NT2/D1 (cell line): ENCODE results near the gene LMO2.
"Not testable (repeated sequence)": the region's sequence is repeated elsewhere in the genome, so short reads cannot be mapped to it uniquely, and the experiment has no call there.

Experiments used
- DNase-seq: peaks from one replicate; pipeline ENCODE4 v3.0.0-alpha.2; 2011; ENCODE audit warnings: low read depth, low spot score
- H3K27me3 ChIP-seq: 2 replicates; pipeline ENCODE4 v1.6.0; 2011; ENCODE audit warnings: mild to moderate bottlenecking; ENCODE audit not compliant: insufficient read length, insufficient read depth
- H3K36me3 ChIP-seq: 2 replicates; pipeline ENCODE4 v1.6.1; 2011; ENCODE audit warnings: mild to moderate bottlenecking, low read length, mixed read lengths; ENCODE audit not compliant: insufficient read depth, insufficient read length
- H3K4me1 ChIP-seq: 2 replicates; pipeline ENCODE4 v1.5.1; 2011; ENCODE audit not compliant: insufficient read depth, insufficient read length
- H3K4me3 ChIP-seq: 2 replicates; pipeline ENCODE4 v1.5.1; 2011; ENCODE audit warnings: low read depth; ENCODE audit not compliant: insufficient read length
- H3K9ac ChIP-seq: 2 replicates; pipeline ENCODE4 v1.6.0; 2011; ENCODE audit warnings: low read depth; ENCODE audit not compliant: insufficient read length
- H3K9me3 ChIP-seq: 2 replicates; pipeline ENCODE4 v1.5.1; 2011; ENCODE audit warnings: mild to moderate bottlenecking, low read length; ENCODE audit not compliant: insufficient read depth
- SUZ12 ChIP-seq: IDR thresholded peaks from 2 replicates; pipeline ENCODE4 v1.6.1; 2011; ENCODE audit not compliant: insufficient read length, insufficient read depth; ENCODE audit errors: extremely low read depth
- YY1 ChIP-seq: IDR thresholded peaks from 2 replicates; pipeline ENCODE4 v1.6.1; 2011; ENCODE audit not compliant: insufficient read length, insufficient read depth
- ZNF274 ChIP-seq: IDR thresholded peaks from 2 replicates; pipeline ENCODE4 v1.6.1; 2011; ENCODE audit warnings: mild to moderate bottlenecking, low read depth, low read length

LMO2 gene

GRCh38 chr11:33835143-33835878, 56.6 kb downstream of the LMO2 start:
- DNase-seq, result no peak
- no peak for TF ChIP-seq ZNF274
- TF ChIP-seq SUZ12, result no peak
- no peak for TF ChIP-seq YY1
- no peak overlapping the region for H3K4me3 ChIP-seq
- no peaks in the 10 kb centered on the region for H3K36me3 ChIP-seq
- no peaks in the 10 kb centered on the region for H3K4me1 ChIP-seq
- H3K9ac ChIP-seq, result no peak overlapping the region
- no peaks in the 10 kb centered on the region for H3K27me3 ChIP-seq
- no peaks in the 10 kb centered on the region for H3K9me3 ChIP-seq

DNA sequence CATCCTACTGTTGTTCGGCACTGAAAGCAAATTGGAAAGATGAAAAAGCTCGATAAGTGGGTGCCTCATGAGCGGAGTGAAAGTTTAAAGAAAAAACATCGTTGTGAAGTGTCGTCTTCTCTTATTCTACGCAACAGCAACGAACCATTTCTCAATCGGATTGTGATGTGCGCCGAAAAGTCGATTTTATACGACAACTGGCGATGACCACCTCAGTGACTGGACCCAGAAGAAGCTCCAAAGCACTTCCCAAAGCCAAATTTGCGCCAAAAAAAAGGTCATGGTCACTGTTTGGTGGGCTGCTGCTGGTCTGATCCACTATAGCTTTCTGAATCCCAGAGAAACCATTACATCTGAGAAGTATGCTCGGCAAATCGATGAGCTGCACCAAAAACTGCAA, 59.2 kb downstream of the LMO2 start:
- no peak overlapping the region for H3K4me3 ChIP-seq
- peaks cover 19% of the 10 kb centered on the region for H3K27me3 ChIP-seq
- peaks cover 2% of the 10 kb centered on the region for H3K4me1 ChIP-seq
- no peak for TF ChIP-seq YY1
- no peak for TF ChIP-seq SUZ12
- DNase-seq, result no peak
- H3K36me3 ChIP-seq, result no peaks in the 10 kb centered on the region
- H3K9me3 ChIP-seq, result no peaks in the 10 kb centered on the region
- H3K9ac ChIP-seq, result no peak overlapping the region

GRCh38 chr11:33830903-33831648, 60.8 kb downstream of the LMO2 start:
- no peaks in the 10 kb centered on the region for H3K9me3 ChIP-seq
- TF ChIP-seq ZNF274, result no peak
- TF ChIP-seq YY1, result no peak
- TF ChIP-seq SUZ12, result no peak
- peaks cover 35% of the 10 kb centered on the region for H3K27me3 ChIP-seq
- DNase-seq, result no peak
- peaks cover 2% of the 10 kb centered on the region for H3K4me1 ChIP-seq
- H3K4me3 ChIP-seq, result no peak overlapping the region
- H3K9ac ChIP-seq, result no peak overlapping the region
- no peaks in the 10 kb centered on the region for H3K36me3 ChIP-seq

DNA sequence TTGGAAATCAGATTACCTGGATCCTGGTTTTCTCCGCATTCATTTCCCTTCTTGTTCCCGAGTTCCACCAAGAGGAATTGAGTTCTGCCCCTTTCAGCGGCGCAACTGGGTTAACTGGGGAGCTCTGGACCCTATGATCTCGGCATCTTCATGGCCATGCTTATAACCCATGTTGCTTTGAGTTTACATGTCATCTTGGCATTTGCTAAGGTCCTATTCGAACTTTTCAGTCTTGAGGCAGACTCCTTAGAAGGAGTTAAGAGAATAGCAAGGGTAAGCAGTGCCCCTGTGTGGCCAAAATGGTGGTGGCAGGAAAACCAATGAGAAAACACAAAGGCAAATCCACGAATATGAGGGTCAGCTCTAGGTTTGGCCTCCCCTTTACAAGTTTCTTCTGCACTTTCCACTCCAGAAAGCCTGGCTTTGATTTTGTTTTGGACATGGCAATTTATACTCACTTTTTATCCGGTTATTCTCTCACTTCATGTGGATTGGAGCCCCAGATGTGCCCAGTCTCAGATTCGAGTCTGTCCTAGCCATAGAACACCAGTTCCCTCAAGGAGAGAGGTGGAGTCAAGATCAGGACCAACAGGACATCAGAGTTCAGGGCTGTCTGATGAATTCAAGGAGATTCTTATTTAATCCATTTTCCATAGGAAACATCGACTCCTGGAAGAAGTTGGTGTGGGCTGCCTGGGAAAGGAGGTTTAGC, 62.3 kb downstream of the LMO2 start:
- H3K9me3 ChIP-seq, result no peaks in the 10 kb centered on the region
- H3K36me3 ChIP-seq, result no peaks in the 10 kb centered on the region
- peaks cover 35% of the 10 kb centered on the region for H3K27me3 ChIP-seq
- TF ChIP-seq SUZ12 (no peak), ZNF274 (no peak), YY1 (no peak)
- peaks cover 2% of the 10 kb centered on the region for H3K4me1 ChIP-seq
- DNase-seq, result peak; percentile 42
- peak overlapping the region; percentile 59 for H3K9ac ChIP-seq
- peak overlapping the region; percentile 46 for H3K4me3 ChIP-seq

DNA sequence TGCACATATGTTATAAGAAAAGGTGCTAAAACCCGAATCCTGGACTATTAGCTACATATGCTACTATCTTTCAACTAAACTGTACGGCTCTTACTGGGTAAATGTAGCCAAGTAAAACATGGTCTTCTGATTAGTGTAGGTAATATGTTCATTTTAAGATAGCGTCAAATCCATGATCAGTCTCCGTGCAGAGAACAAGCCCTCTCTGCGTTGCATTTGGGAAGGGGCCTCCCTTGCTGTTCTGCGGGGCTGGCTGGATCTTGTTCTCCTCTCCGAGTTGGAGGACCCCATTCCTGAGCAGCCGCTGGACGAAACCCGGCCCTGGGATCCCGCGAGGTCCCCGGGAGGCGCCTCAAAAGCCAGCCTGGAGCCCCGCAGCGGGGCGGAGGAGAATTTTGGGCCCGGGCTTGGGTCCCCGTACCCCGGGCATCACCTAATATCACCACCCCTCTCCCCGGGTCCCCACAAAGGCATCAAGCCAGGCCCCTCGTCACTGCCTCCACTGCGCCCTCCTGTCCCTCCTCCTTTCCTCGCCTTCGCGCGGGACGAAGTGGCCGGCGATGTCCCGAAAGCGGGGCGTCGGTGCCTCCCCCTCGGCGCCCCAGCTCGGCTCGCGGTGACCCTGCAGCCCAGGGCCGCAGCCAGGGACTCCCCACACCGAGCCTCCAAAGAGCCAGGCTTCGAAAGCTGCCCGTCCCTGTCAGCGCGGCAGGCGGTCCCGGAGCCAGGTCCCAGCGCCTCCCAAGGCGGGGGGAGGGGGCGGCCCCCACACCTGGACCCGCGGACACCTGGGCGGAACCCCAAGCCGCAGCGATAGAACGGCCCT, 63.1 kb downstream of the LMO2 start:
- peaks cover 2% of the 10 kb centered on the region for H3K4me1 ChIP-seq
- DNase-seq, result no peak
- H3K9ac ChIP-seq, result peak overlapping the region; percentile 59
- H3K9me3 ChIP-seq, result no peaks in the 10 kb centered on the region
- TF ChIP-seq ZNF274 (no peak), SUZ12 (no peak), YY1 (no peak)
- peak overlapping the region; percentile 46 for H3K4me3 ChIP-seq
- peaks cover 35% of the 10 kb centered on the region for H3K27me3 ChIP-seq
- no peaks in the 10 kb centered on the region for H3K36me3 ChIP-seq

DNA sequence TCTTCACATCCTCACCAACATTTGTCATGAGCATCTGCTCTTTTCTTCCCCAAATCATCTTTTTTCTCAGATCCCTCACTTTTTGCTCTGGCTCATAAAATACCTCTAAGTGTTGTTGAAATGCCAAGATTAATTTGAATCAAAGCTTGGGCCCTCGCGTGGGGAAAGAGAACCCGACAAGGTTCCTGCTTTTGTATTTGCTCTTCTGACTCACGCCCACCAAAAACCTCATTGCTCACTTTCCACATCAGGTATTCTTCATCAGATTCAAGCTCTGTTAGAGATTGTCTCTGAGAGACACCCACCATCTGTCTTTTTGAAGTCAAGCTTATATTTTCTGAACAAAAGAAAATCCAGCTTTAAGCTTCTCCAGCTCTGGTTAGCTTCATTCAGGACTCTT, 64.7 kb downstream of the LMO2 start:
- Histone ChIP-seq H3K9me3 (no peaks in the 10 kb centered on the region), H3K9ac (no peak overlapping the region), H3K4me3 (no peak overlapping the region), H3K4me1 (peaks cover 2% of the 10 kb centered on the region), H3K27me3 (peaks cover 35% of the 10 kb centered on the region), H3K36me3 (no peaks in the 10 kb centered on the region)
- no peak for DNase-seq
- no peak for TF ChIP-seq YY1
- TF ChIP-seq ZNF274, result no peak
- TF ChIP-seq SUZ12, result no peak

GRCh38 chr11:33825854-33826560, 65.9 kb downstream of the LMO2 start:
- no peak for TF ChIP-seq ZNF274
- no peak for TF ChIP-seq YY1
- no peak for TF ChIP-seq SUZ12
- Histone ChIP-seq H3K4me3 (no peak overlapping the region), H3K27me3 (peaks cover 40% of the 10 kb centered on the region), H3K9ac (no peak overlapping the region), H3K36me3 (no peaks in the 10 kb centered on the region), H3K9me3 (no peaks in the 10 kb centered on the region), H3K4me1 (peaks cover 2% of the 10 kb centered on the region)
- DNase-seq, result no peak

- H3K4me1 ChIP-seq, H3K9ac ChIP-seq, H3K36me3 ChIP-seq, H3K4me3 ChIP-seq, DNase-seq, H3K9me3 ChIP-seq: not testable (repeated sequence)
- peaks cover 25% of the 10 kb centered on the region for H3K27me3 ChIP-seq
Observed at GRCh38 chr11:33822981-33823380, 68.9 kb downstream of the LMO2 start.
